DND-41 (cell line): ENCODE data around the gene CPEB1.

Experiments used
- ATAC-seq: fragments of 200-7000 bp; cut with Tn5 transposase; 3 replicates; pipeline ENCODE4 v1.9.1; 2021; ENCODE audit warnings: low read depth; ENCODE audit not compliant: insufficient read depth
- DNase-seq: peaks from one replicate; pipeline ENCODE4 v3.0.0-alpha.2; 2020
- H2AFZ ChIP-seq: 2 replicates; pipeline ENCODE4 v1.6.0; 2012; ENCODE audit warnings: low read depth, low read length
- H3K27ac ChIP-seq: 2 replicates; pipeline ENCODE4 v1.5.1; 2012; ENCODE audit warnings: low read length, inconsistent platforms
- H3K27me3 ChIP-seq: fragments of 200-600 bp; sonication (generic); 2 replicates; pipeline ENCODE4 v1.6.0; 2012; ENCODE audit warnings: low read length, mild to moderate bottlenecking, inconsistent platforms; ENCODE audit not compliant: insufficient read depth, poor library complexity
- H3K36me3 ChIP-seq: 2 replicates; pipeline ENCODE4 v1.5.1; 2012; ENCODE audit warnings: low read length, inconsistent platforms; ENCODE audit not compliant: insufficient read depth
- H3K4me1 ChIP-seq: 2 replicates; pipeline ENCODE4 v1.5.1; 2012; ENCODE audit warnings: mild to moderate bottlenecking, low read length; ENCODE audit not compliant: insufficient read depth
- H3K4me2 ChIP-seq: 2 replicates; pipeline ENCODE4 v1.6.0; 2012; ENCODE audit warnings: mild to moderate bottlenecking, moderate library complexity, low read length, inconsistent platforms; ENCODE audit not compliant: insufficient read depth
- H3K4me3 ChIP-seq, 2 experiments: fragments of 200-600 bp in 1 of 2; shearing (Covaris generic) in 1 of 2; 2 replicates each; pipeline ENCODE4 v1.5.1; 2012 to 2016; ENCODE audit warnings: inconsistent platforms in 2 of 2, low read length in 2 of 2, mild to moderate bottlenecking in 2 of 2, low read depth in 1 of 2, moderate library complexity in 1 of 2
- H3K79me2 ChIP-seq: 2 replicates; pipeline ENCODE4 v1.6.0; 2012; ENCODE audit warnings: low read length, inconsistent platforms; ENCODE audit not compliant: insufficient read depth
- H3K9ac ChIP-seq: 2 replicates; pipeline ENCODE4 v1.6.0; 2012; ENCODE audit warnings: low read depth, mild to moderate bottlenecking, inconsistent platforms, low read length, moderate library complexity
- H3K9me3 ChIP-seq: 2 replicates; pipeline ENCODE4 v1.5.1; 2012; ENCODE audit warnings: low read length, moderate library complexity, mild to moderate bottlenecking, inconsistent platforms; ENCODE audit not compliant: insufficient read depth, severe bottlenecking
- H4K20me1 ChIP-seq: 2 replicates; pipeline ENCODE4 v1.6.0; 2012; ENCODE audit warnings: low read length; ENCODE audit not compliant: insufficient read depth
- EZH2 ChIP-seq: IDR thresholded peaks from 3 replicates; pipeline ENCODE4 v1.6.1; 2012; ENCODE audit warnings: borderline replicate concordance, low read depth, mild to moderate bottlenecking, moderate library complexity, low read length, inconsistent platforms; ENCODE audit not compliant: severe bottlenecking
- TF ChIP-seq, protein P1 (sequence below): IDR thresholded peaks from 2 replicates; pipeline ENCODE4 v1.5.1; 2012; ENCODE audit warnings: borderline replicate concordance, low read length, moderate library complexity, mild to moderate bottlenecking; ENCODE audit not compliant: poor library complexity, severe bottlenecking; ENCODE audit errors: extremely low read depth

Gene CPEB1

DNA sequence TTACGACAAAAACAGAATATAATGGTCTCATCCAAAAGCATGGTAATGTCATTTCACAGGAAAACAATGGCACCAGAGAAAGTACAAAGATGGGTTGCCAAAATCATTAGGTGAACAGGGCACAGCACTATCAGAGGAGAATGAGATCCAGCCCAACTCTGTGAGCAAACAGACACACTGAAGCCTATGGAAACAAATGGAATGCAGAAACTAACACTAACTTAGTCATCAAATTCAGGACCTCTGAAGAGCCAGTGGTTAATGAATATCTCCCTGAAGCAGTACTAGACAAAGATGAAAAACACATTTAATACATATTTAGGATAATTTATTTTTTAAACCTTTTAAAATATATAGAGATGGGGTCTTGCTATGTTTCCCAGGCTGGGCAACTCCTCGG, 92.3 kb downstream of the CPEB1 start:
- H3K4me1 ChIP-seq: no peaks in the 10 kb centered on the region
- TF ChIP-seq, protein P1, sequence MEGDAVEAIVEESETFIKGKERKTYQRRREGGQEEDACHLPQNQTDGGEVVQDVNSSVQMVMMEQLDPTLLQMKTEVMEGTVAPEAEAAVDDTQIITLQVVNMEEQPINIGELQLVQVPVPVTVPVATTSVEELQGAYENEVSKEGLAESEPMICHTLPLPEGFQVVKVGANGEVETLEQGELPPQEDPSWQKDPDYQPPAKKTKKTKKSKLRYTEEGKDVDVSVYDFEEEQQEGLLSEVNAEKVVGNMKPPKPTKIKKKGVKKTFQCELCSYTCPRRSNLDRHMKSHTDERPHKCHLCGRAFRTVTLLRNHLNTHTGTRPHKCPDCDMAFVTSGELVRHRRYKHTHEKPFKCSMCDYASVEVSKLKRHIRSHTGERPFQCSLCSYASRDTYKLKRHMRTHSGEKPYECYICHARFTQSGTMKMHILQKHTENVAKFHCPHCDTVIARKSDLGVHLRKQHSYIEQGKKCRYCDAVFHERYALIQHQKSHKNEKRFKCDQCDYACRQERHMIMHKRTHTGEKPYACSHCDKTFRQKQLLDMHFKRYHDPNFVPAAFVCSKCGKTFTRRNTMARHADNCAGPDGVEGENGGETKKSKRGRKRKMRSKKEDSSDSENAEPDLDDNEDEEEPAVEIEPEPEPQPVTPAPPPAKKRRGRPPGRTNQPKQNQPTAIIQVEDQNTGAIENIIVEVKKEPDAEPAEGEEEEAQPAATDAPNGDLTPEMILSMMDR: no peak
- TF ChIP-seq EZH2: no peak
- H3K4me2 ChIP-seq: no peak overlapping the region
- DNase-seq (no peak), ATAC-seq (no peak)
- no peaks in the 10 kb centered on the region for H3K9me3 ChIP-seq
- peaks cover 22% of the 10 kb centered on the region for H3K27me3 ChIP-seq
- no peaks in the 10 kb centered on the region for H3K79me2 ChIP-seq
- H3K27ac ChIP-seq: no peak overlapping the region
- no peaks in the 10 kb centered on the region for H4K20me1 ChIP-seq
- H2AFZ ChIP-seq: no peak overlapping the region
- no peak overlapping the region for H3K4me3 ChIP-seq
- no peaks in the 10 kb centered on the region for H3K36me3 ChIP-seq
- no peak overlapping the region for H3K9ac ChIP-seq

DNA sequence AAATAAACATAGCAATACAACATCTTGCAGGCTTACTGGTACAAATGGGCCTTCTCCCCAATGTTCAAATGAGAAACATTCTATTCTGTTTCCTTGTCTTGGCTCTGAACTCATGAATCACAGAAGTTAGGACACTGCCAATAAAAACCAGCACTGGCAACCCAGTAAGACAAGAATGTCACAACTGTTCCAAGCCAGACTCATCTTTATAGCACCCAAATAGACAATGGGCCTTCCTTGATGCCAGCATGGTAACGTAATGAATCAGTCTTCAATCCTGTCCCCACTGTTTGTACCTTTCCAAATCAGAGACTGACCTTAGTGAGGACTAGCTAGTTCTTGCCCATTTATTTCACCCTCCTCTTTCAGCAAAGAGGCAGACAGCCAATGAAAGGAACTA, 92.8 kb downstream of the CPEB1 start:
- H2AFZ ChIP-seq: no peak overlapping the region
- no peak overlapping the region for H3K4me2 ChIP-seq

DNA sequence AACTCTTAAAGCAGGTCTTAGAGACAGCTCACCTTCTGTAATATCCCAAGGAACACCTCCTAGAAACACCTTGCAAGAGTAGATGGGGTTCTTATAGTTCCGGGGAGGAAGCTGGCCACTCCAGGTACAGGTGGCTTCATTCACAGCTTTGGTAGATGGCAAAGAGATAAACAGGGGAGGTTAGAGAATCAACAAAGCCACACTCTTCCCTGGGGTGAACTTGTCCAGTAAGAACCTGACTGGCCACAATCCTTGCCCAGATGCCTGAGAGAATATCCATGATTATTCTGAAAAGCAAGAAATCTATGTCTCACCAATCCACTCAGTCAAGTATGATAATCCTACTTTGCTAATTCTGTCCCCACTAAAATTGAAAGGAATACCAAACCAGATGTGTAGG, 93.3 kb downstream of the CPEB1 start:
- Histone ChIP-seq H3K9me3 (no peaks in the 10 kb centered on the region), H3K27me3 (peaks cover 23% of the 10 kb centered on the region), H4K20me1 (no peaks in the 10 kb centered on the region), H3K9ac (no peak overlapping the region), H3K4me2 (no peak overlapping the region), H3K4me3 (no peak overlapping the region), H3K79me2 (no peaks in the 10 kb centered on the region), H3K27ac (no peak overlapping the region), H2AFZ (no peak overlapping the region), H3K4me1 (no peaks in the 10 kb centered on the region), H3K36me3 (no peaks in the 10 kb centered on the region)
- DNase-seq (no peak), ATAC-seq (no peak)
- TF ChIP-seq, protein P1: no peak
- TF ChIP-seq EZH2: no peak

More for the DNA sequence above, 92.8 kb downstream of the CPEB1 start:
- no peaks in the 10 kb centered on the region for H4K20me1 ChIP-seq
- TF ChIP-seq EZH2: no peak
- TF ChIP-seq, protein P1: no peak
- H3K27me3 ChIP-seq: peaks cover 23% of the 10 kb centered on the region
- no peak overlapping the region for H3K27ac ChIP-seq
- no peaks in the 10 kb centered on the region for H3K79me2 ChIP-seq
- no peaks in the 10 kb centered on the region for H3K36me3 ChIP-seq
- H3K9ac ChIP-seq: no peak overlapping the region
- H3K4me3 ChIP-seq: no peak overlapping the region
- no peaks in the 10 kb centered on the region for H3K9me3 ChIP-seq
- H3K4me1 ChIP-seq: no peaks in the 10 kb centered on the region
- ATAC-seq: no peak
- DNase-seq: no peak

DNA sequence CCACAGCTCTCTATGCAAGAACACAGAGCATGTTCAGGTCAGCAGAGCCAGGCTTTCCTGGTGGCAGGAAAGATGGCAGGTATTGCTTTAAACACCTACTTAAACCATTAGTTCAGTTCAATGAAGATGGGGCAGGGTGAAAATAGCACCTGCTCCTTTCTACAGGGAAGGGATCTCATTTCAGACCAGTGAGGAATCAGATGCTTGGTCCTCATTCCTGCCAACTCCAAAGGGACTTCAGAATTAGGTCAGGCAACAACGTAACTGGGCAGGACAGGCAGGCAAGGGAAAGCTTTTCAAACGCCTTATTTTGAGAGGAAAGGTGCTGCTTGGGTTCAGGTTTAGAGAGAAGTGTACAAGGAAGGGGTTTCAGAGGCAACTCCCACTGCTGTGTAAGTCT, 94.3 kb downstream of the CPEB1 start:
- no peak overlapping the region for H2AFZ ChIP-seq
- H3K4me3 ChIP-seq: no peak overlapping the region
- H3K27ac ChIP-seq: no peak overlapping the region
- H3K9me3 ChIP-seq: no peaks in the 10 kb centered on the region
- H3K79me2 ChIP-seq: no peaks in the 10 kb centered on the region
- DNase-seq (no peak), ATAC-seq (no peak)
- H3K27me3 ChIP-seq: peaks cover 23% of the 10 kb centered on the region
- no peaks in the 10 kb centered on the region for H3K4me1 ChIP-seq
- H4K20me1 ChIP-seq: no peaks in the 10 kb centered on the region
- TF ChIP-seq EZH2: no peak
- TF ChIP-seq, protein P1: no peak
- H3K4me2 ChIP-seq: no peak overlapping the region
- H3K9ac ChIP-seq: no peak overlapping the region
- H3K36me3 ChIP-seq: no peaks in the 10 kb centered on the region
